GM19328 (cell line): ENCODE results near the gene CEP95.
"Not testable (repeated sequence)": the region's sequence is repeated elsewhere in the genome, so short reads cannot be mapped to it uniquely, and the experiment has no call there.

ENCODE experiments used
- ATAC-seq: cut with Tn5 transposase; IDR thresholded peaks from one replicate; pipeline ENCODE4 v1.9.1; 2021; ENCODE audit warnings: mild to moderate bottlenecking, moderate library complexity; ENCODE audit not compliant: unreplicated experiment

The CEP95 gene

DNA sequence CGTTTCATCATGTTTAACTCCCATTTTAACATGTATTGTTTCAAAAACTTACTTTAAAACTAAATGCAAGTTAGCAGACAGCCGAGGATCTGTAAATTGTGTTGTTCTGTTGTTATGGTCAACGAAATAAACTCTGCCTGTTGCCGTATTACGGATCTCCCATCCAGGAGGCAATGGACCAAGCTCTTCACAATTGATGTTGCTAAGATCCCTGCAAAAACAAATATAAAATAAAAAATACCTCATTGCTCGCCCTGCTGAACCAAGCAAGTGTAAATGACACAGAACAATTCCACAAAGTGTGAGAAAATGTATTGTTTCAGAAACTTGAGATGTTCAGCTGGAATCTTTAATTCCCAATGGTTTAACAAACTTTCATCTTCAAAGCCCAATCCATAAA is 65.0 kb downstream of the CEP95 start:
- no peak for ATAC-seq

DNA sequence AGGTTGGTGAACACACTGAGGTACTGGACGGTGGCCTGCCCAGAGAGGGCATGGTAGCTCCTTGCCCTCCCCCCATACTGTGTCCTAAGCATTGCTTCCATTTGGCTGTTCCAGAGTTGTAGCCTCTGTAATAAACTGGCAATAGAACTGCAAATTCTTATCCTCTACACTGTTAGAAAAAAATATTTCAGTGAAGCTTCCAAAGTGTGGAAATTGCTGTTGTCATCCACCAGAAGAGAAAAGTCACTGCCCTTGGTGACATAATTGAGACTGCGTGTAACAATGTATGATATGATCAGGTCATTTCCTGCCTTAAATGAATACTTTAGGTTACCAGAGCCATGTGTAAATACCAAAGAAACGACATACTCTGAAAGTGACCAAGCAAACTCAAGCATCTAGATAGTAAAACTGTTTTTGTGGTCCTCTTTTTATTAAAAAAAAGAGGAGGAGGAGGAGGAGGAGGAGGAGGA is 65.9 kb downstream of the CEP95 start:
- ATAC-seq, result no peak

DNA sequence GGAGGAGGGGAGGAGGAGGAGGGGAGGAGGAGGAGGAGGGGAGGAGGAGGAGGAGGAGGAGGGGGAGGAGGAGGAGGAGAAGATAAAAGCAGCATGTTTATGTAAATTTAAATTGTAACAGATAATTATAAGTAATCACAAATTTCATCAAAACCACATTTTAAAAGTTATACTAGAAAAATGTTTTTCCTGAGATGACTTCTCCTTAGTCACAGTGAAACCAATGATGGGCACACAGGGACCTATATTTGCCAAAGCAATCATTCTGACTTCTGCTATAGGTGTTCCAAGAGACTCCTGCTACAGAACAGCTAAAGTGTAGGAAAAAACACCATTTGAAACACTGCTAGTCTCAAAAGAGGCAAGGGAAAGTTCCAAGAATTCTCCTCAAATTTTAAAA is 66.4 kb downstream of the CEP95 start:
- ATAC-seq, result no peak

DNA sequence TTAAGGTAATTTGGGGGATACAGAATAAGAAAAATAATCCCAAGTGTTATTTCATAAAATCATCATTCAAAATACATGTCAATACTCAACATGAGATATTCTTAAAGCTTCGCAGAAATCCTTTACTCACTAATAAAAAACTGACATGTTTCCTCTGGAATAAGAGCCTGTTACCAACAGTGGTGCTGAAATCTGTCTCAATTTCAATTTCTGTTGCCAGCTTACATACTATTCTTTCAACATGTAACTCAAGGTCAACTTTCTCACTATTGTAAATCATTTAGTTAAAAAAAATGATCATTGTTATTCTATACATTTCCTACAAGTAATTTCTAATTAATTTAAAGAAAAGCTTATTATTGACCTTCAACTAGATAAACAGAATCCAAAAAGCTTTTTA is 67.9 kb downstream of the CEP95 start:
- no peak for ATAC-seq

DNA sequence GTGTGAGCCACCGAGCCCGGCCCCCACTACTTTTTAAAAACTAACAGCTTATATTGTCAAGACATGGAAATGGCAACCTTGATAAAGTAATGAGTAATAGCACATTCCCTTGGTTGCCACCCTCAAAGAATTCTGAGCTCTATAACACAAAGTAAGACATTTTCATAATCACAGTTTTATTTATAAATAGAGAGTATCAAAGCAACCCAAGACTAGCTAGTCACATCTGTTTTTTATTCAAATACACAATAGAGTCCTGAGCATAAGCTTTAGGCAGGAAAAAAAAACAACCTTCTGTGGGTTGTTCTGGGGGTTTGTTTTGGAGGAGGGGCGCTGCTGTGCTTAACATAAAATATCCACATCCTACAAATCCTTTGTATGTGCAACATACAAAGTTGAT is 68.7 kb downstream of the CEP95 start:
- no peak for ATAC-seq

DNA sequence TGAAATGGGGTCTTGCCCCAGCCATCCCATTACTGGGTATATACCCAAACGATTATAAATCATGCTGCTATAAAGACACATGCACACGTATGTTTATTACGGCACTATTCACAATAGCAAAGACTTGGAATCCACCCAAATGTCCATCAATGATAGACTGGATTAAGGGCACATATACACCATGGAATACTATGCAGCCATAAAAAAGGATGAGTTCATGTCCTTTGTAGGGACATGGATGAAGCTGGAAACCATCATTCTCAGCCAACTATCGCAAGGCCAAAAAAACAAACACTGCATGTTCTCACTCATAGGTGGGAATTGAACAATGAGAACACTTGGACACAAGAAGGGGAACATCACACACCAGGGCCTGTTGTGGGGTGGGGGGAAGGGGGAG is 70.2 kb downstream of the CEP95 start:
- ATAC-seq, result not testable (repeated sequence)

DNA sequence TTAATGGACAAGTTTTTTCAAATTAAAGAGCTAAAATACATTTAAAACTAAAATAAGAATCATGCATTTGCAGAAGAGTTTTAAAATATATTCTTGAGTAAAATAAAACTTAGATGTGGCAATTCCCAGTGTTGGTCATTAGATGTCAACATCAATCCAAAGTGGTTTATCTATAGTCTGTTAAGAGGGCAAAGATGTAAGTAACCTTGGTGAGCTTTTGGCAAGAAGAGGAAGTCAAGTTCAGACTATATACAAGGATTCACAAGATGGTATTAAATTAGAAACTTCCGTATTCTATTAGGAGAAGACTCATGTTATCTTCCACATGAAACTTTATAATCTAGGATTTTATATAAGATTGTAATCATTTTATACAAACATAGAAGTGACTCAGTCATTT is 73.1 kb downstream of the CEP95 start:
- no peak for ATAC-seq

DNA sequence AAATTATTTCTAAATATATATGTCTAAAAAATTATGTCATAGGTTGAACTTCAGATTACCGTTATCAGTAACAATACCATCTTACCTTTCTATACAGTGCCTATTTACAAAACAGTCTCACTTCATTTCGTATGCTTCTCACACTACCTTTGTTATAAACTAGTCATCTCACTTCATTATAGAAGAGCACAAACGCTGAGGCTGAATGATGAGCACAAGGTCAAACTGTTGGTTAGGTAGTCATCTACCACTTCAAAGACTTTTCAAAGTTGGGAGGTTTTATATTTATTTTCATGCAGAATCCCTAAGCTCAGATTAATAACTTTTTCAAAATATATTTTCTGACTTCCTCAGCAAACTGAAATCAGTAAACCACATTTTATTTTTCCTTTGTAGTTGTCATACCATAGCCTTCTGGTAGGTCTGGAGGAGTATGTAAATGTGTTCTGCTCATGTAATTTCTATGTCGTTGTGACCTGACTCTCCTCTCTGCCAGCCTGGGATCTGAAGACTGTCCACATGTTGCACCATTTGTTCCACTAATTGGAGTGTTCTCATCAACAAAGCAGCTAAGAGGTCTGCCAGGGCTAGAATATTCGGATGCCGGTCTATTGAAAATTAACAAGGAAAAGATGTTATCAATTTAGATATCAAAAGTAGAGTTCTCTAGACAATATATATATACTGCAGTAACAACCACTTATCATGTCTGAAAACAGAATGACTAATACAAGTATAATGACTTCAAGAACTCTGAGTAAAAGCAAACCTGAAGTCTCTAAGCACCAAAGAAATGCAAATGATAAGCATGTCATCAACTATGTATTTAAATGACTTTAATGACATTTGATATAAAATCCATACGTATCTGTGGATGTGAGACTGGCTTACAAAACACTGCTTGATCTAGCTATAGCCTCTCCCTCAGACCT is 73.9 kb downstream of the CEP95 start:
- ATAC-seq, result no peak

DNA sequence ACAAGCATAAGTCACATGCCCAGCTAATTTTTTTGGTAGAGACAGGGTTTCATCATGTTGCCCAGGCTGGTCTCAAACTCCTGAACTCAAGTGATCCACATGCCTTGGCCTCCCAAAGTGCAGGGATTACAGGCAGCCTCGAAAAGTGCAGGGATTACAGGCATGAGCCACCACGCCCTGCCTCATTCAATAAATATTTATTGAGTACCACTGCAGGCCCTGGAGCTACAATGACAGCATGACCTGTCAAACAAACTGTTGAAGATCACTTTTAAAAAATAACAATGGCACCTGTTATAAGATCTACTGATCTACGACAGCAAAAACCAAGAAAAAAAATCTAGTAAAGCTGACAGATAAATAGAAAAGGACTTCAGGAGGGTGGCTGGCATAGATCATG is 76.3 kb downstream of the CEP95 start:
- ATAC-seq, result no peak

DNA sequence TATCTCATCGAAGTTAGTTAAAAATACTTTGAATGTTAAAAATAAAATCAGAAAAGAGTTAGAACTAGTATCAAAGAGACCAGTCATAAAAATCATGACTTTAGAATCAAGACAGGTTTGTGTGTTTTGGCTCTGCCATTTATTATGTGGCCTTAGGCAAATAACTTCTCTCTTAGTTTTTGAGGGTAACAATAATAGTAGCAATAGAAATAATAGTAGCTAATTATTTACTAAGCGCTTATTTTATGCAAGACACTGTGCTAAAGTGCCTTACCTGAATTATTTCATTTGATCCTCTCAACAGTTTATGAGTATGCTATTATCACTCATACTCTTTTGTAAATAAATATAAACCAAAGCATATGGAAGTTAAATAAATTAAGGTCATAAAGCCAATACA is 78.4 kb downstream of the CEP95 start:
- ATAC-seq, result no peak
